ENCODE results near the gene PRKN.
A peak's percentile ranks its signal among the peaks of the same experiment; 100 is the strongest.
"Not testable (repeated sequence)": the region's sequence is repeated elsewhere in the genome, so short reads cannot be mapped to it uniquely, and the experiment has no call there.

The PRKN gene

GRCh38 chr6:161901740-161902426 is 825.7 kb downstream of the PRKN start:
- no peak for DNase-seq (ENCODE audit: low read depth, low spot score)
- TF ChIP-seq CTCF (IDR thresholded peaks at IDR 0.05; ENCODE audit: low read depth, low read length) = no peak
- H3K4me3 ChIP-seq (ENCODE audit: low read depth, low read length) = no peak overlapping the region
- in situ Hi-C loops (cut with HindIII; ENCODE audit: low sequenced_read_pairs) = no loop called here

DNA sequence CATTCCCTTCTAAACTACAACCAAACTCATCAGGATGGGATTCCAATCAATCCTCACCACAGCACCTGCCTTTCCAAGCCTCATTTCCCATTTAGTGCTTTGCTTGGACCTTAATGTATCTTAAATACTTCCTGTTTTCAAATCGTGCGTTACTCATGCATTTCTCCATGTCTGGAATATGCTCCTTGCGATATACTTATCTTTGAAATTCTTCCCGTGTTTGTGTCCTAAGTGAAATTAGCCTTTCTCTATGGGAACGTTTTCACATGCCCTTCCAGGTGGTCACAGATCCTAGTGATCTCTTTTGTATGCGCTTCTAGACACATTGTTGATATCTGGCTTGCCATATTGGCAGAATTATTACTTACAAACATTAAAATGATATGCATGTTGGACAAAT is 833.1 kb downstream of the PRKN start:
- in situ Hi-C loops (cut with HindIII; ENCODE audit: low sequenced_read_pairs) = no loop called here
- TF ChIP-seq CTCF (IDR thresholded peaks at IDR 0.05; ENCODE audit: low read depth, low read length) = no peak
- no peak for DNase-seq (ENCODE audit: low read depth, low spot score)
- H3K4me3 ChIP-seq (ENCODE audit: low read depth, low read length) = no peak overlapping the region

GRCh38 chr6:161891542-161891941 is 836.0 kb downstream of the PRKN start:
- no peak overlapping the region for H3K4me3 ChIP-seq (ENCODE audit: low read depth, low read length)
- DNase-seq (ENCODE audit: low read depth, low spot score) = peak; percentile 7
- no peak for TF ChIP-seq CTCF (IDR thresholded peaks at IDR 0.05; ENCODE audit: low read depth, low read length)
- in situ Hi-C loops (cut with HindIII; ENCODE audit: low sequenced_read_pairs) = no loop called here

DNA sequence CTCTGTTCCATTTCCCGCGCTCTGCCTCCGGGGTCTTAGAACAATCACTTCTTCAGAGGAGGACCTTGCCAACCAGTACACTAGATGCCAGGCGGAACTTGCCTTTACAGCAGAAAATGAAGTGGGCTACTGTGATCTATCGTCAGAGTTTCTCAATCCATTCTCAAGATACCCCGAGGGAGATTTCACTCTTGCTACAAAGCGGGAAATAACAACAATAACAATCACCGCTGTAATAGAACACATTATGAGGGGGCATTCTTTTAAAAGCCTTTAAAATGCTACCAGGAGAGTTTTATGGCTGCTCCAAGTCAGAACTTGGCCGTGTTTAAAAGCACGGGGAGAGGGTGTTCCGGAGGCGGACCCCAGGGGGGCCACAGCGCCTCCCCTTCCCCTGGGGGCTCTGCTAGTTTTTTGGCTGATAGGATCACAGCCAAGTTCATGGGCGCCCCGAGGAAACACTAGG is 836.7 kb downstream of the PRKN start:
- no peak for DNase-seq (ENCODE audit: low read depth, low spot score)
- TF ChIP-seq CTCF (IDR thresholded peaks at IDR 0.05; ENCODE audit: low read depth, low read length) = no peak
- H3K4me3 ChIP-seq (ENCODE audit: low read depth, low read length) = peak overlapping the region; percentile 10
- in situ Hi-C loops (cut with HindIII; ENCODE audit: low sequenced_read_pairs) = no loop called here

GRCh38 chr6:161890133-161890831 is 837.3 kb downstream of the PRKN start:
- in situ Hi-C loops (cut with HindIII; ENCODE audit: low sequenced_read_pairs) = no loop called here
- no peak overlapping the region for H3K4me3 ChIP-seq (ENCODE audit: low read depth, low read length)
- TF ChIP-seq CTCF (IDR thresholded peaks at IDR 0.05; ENCODE audit: low read depth, low read length) = no peak
- no peak for DNase-seq (ENCODE audit: low read depth, low spot score)

DNA sequence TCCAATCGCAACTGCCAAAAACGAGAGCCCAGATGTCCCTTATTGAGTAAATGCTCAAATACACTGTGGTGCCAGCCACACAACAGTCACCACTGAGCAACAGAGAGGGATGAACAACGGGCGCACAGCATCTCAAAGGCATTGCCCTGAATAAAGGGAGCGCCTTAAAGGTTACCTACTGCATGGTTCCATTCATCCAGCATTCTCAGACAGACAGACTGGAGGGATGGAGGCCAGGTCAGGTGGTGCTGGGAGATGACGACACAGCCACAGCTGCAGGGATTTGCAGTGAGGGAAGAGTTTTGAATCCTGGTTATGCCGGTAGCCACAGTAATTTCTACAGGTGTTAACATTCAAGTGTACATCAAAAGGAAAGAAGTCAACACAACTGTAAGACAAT is 838.2 kb downstream of the PRKN start:
- no peak for DNase-seq (ENCODE audit: low read depth, low spot score)
- in situ Hi-C loops (cut with HindIII; ENCODE audit: low sequenced_read_pairs) = no loop called here
- H3K4me3 ChIP-seq (ENCODE audit: low read depth, low read length) = no peak overlapping the region
- no peak for TF ChIP-seq CTCF (IDR thresholded peaks at IDR 0.05; ENCODE audit: low read depth, low read length)

- H3K4me3 ChIP-seq (ENCODE audit: low read depth, low read length); DNase-seq (ENCODE audit: low read depth, low spot score); in situ Hi-C loops (cut with HindIII; ENCODE audit: low sequenced_read_pairs): not testable (repeated sequence)
Measured at GRCh38 chr6:161886545-161886944, 841.0 kb downstream of the PRKN start.

Data from astrocyte of the spinal cord (primary cell).